Measurements from ENCODE around the gene AURKB. TPM values are rescaled to one million over a fixed set of nuclear protein-coding genes. Genes with fewer than 3 reads are reported as not detected.
A peak's percentile ranks its signal among the peaks of the same experiment; 100 is the strongest.

AURKB gene
- total and polyA plus RNA-seq, 2 of the 13 experiments (the other 11 are each of a cell fraction or from before 2014, with no cell fraction given): 29.5 to 75.3 TPM

DNA sequence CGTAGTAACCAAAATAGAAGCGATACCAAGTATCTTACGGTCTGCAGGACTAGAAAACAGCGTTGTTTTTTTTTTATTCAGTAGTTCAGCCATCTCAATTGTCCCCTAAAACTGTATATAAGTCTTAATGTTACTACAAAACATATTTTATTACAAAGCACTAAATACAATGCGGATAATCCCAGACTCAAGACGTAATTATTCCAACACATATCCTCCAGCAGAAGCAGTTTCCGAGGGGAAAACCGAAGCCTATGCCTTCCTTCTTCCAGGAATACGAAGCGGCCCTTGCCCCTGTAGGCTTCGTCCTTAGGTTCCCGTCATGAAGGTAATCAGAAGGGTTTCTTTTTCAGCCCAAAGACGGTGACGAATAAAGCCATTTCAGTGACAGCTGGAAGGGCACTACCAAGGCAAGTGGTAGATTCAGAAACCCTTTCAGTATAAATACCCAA is 36.5 kb downstream of the AURKB start:
- Histone ChIP-seq H3K9me3 (ENCODE audit: low read length) (no peaks in the 10 kb centered on the region), H2AFZ (ENCODE audit: low read length) (peak overlapping the region; percentile 96), H3K27me3 (ENCODE audit: control insufficient read depth in 1 of 2, insufficient read depth in 2 of 2, low read length in 2 of 2) (no peaks in the 10 kb centered on the region; a peak in 1 of 5 replicates), H3K36me3 (replicated peaks in 1 of 2; ENCODE audit: control insufficient read depth in 1 of 2, insufficient read depth in 2 of 2, low read length in 2 of 2) (no peaks in the 10 kb centered on the region), H3K27ac (ENCODE audit: extremely low read length, insufficient read depth, low read length) (peak overlapping the region; percentile 97), H3K4me1 (ENCODE audit: insufficient read depth, low read length) (peaks cover 46% of the 10 kb centered on the region), H3K79me2 (ENCODE audit: insufficient read depth, low read length) (no peaks in the 10 kb centered on the region), H4K20me1 (ENCODE audit: insufficient read depth, low read length) (no peaks in the 10 kb centered on the region), H3K4me3 (replicated peaks in 1 of 3; ENCODE audit: insufficient read depth in 1 of 3, low read depth in 2 of 3, low read length in 3 of 3) (peak overlapping the region; percentile 60 to 78 (median 73)), H3K4me2 (ENCODE audit: low read depth, low read length) (peak overlapping the region; percentile 95), H3K9ac (ENCODE audit: insufficient read depth, low read depth, low read length) (peak overlapping the region; percentile 93)
- TF ChIP-seq GZF1 (CRISPR knock-in tag; IDR thresholded peaks at IDR 0.05) (peak; percentile 100), SNAPC2 (CRISPR knock-in tag; IDR thresholded peaks at IDR 0.05) (peak; percentile 93; the same call in 1 of the 2 replicates), SRF (IDR thresholded peaks at IDR 0.05; ENCODE audit: low read depth, low read length) (0 out of 2 replicates have a peak, but pooled peaks have one; percentile 64), THYN1 (CRISPR knock-in tag; IDR thresholded peaks at IDR 0.05; ENCODE audit: borderline replicate concordance, low read depth) (no peak), ASH2L (IDR thresholded peaks at IDR 0.05; ENCODE audit: insufficient read length, low read depth, low read length) (peak; percentile 38), KDM5A (IDR thresholded peaks at IDR 0.05; ENCODE audit: borderline replicate concordance, low read length) (0 out of 2 replicates have a peak, but pooled peaks have one; percentile 43), GLI4 (CRISPR knock-in tag; IDR thresholded peaks at IDR 0.05; ENCODE audit: borderline replicate concordance) (no peak), SUZ12 (IDR thresholded peaks at IDR 0.05; ENCODE audit: low read depth, low read length) (no peak), ZNF143 (CRISPR knock-in tag; IDR thresholded peaks at IDR 0.05) (no peak; the same call in 1 of the 2 replicates), ZBTB7A (CRISPR knock-in tag; IDR thresholded peaks at IDR 0.05) (no peak), JUN (CRISPR knock-in tag; IDR thresholded peaks at IDR 0.05) (no peak), ELF4 (CRISPR knock-in tag; IDR thresholded peaks at IDR 0.05; ENCODE audit: borderline replicate concordance) (peak; percentile 67; the same call in 1 of the 2 replicates), ZNF564 (CRISPR knock-in tag; IDR thresholded peaks at IDR 0.05) (no peak), ZSCAN31 (CRISPR knock-in tag; IDR thresholded peaks at IDR 0.05; ENCODE audit: low read depth) (0 out of 2 replicates have a peak, but pooled peaks have one; percentile 14)
- TF ChIP-seq, protein P1, sequence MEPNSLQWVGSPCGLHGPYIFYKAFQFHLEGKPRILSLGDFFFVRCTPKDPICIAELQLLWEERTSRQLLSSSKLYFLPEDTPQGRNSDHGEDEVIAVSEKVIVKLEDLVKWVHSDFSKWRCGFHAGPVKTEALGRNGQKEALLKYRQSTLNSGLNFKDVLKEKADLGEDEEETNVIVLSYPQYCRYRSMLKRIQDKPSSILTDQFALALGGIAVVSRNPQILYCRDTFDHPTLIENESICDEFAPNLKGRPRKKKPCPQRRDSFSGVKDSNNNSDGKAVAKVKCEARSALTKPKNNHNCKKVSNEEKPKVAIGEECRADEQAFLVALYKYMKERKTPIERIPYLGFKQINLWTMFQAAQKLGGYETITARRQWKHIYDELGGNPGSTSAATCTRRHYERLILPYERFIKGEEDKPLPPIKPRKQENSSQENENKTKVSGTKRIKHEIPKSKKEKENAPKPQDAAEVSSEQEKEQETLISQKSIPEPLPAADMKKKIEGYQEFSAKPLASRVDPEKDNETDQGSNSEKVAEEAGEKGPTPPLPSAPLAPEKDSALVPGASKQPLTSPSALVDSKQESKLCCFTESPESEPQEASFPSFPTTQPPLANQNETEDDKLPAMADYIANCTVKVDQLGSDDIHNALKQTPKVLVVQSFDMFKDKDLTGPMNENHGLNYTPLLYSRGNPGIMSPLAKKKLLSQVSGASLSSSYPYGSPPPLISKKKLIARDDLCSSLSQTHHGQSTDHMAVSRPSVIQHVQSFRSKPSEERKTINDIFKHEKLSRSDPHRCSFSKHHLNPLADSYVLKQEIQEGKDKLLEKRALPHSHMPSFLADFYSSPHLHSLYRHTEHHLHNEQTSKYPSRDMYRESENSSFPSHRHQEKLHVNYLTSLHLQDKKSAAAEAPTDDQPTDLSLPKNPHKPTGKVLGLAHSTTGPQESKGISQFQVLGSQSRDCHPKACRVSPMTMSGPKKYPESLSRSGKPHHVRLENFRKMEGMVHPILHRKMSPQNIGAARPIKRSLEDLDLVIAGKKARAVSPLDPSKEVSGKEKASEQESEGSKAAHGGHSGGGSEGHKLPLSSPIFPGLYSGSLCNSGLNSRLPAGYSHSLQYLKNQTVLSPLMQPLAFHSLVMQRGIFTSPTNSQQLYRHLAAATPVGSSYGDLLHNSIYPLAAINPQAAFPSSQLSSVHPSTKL (CRISPR knock-in tag; IDR thresholded peaks at IDR 0.05): no peak
- TF ChIP-seq, protein P2, sequence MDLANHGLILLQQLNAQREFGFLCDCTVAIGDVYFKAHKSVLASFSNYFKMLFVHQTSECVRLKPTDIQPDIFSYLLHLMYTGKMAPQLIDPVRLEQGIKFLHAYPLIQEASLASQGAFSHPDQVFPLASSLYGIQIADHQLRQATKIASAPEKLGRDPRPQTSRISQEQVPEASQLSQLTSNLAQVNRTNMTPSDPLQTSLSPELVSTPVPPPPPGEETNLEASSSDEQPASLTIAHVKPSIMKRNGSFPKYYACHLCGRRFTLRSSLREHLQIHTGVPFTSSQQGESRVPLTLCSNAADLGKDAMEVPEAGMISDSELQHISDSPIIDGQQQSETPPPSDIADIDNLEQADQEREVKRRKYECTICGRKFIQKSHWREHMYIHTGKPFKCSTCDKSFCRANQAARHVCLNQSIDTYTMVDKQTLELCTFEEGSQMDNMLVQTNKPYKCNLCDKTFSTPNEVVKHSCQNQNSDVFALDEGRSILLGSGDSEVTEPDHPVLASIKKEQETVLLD (CRISPR knock-in tag; IDR thresholded peaks at IDR 0.05; ENCODE audit: low read depth): no peak
- TF ChIP-seq, protein P3, sequence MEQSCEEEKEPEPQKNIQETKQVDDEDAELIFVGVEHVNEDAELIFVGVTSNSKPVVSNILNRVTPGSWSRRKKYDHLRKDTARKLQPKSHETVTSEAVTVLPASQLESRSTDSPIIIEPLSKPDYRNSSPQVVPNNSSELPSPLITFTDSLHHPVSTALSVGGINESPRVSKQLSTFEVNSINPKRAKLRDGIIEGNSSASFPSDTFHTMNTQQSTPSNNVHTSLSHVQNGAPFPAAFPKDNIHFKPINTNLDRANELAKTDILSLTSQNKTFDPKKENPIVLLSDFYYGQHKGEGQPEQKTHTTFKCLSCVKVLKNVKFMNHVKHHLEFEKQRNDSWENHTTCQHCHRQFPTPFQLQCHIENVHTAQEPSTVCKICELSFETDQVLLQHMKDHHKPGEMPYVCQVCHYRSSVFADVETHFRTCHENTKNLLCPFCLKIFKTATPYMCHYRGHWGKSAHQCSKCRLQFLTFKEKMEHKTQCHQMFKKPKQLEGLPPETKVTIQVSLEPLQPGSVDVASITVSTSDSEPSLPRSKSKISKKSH (CRISPR knock-in tag; IDR thresholded peaks at IDR 0.05; ENCODE audit: borderline replicate concordance): no peak
- CTCF ChIA-PET (ENCODE audit: low intra/inter-chr PET ratio, low total read pairs): no interaction called here
- in situ Hi-C loops (cut with HindIII; ENCODE audit: extremely low pct_ligation_motif_present, low pct_unique_long_range_greater_than_20kb) (no loop called here), intact Hi-C loops (cut with micrococcal nuclease; ENCODE audit: unreplicated experiment) (loop anchor here (1.0 to 2.0 kb wide), 2 partner anchors 35 to 36 kb away; partner anchors contain the start of gene AURKB)
- POLR2A ChIA-PET: interaction anchor here (0.8 to 4.5 kb wide), 36 partner anchors 9 to 989 kb away, joined by 3 to 160 read pairs (median 6); partner anchors contain the start of genes ALOXE3, ATP1B2, AURKB and BORCS6
- DNase-seq (ENCODE audit: low spot score) (no peak), ATAC-seq (no peak), FAIRE-seq (no peak)
- WGBS (ENCODE audit: low lambda C conversion rate): under 1% methylated on average over 14 of the region's 14 CpGs
- no TSS peak for BruUV-seq (replicated peaks)

Measured in HepG2 (cell line).